ENCODE measurements around the gene ACOT7.
"Not testable (repeated sequence)": the region's sequence is repeated elsewhere in the genome, so short reads cannot be mapped to it uniquely, and the experiment has no call there.

The ACOT7 gene

DNA sequence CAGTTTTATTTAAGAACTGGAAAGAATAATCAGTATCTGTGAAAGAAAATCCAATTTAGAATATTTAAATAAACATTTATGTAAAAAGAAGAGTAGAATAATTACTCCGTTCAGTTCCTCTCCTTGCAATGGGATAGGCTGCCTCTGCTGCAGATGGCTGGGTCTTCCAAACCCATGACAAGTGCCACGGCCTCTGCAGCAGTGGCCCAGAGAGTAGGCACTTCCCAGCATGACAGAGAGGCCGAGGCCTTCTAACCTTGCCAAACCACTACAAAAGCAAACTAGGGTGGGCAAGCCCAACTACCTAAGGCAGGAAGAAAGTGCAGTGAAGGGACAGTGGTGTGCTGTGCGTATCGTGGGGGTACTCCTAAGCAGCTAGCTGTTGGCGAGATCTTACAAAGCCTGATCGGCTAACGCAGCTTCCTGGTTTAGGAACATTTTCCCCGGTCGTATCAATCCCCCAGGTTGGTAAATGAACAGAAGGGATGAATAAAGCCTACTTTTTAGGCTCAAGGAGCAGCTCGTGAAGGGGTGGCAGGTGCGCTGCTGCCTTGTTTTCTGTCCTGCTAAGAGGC is 172.3 kb downstream of the ACOT7 start:
- Histone ChIP-seq H3F3A (ENCODE audit: insufficient read depth) (no peaks in the 10 kb centered on the region), H3K36me3 (ENCODE audit: low read length) (no peaks in the 10 kb centered on the region), H3K4me3 (ENCODE audit: insufficient read depth, low read length, poor library complexity, severe bottlenecking) (no peak overlapping the region), H3K27me3 (ENCODE audit: low read length) (no peaks in the 10 kb centered on the region), H4K20me1 (ENCODE audit: low read depth, low read length) (no peaks in the 10 kb centered on the region), H2AFZ (ENCODE audit: low read depth, low read length, severe bottlenecking) (no peak overlapping the region), H3K9me2 (replicated peaks; ENCODE audit: insufficient read depth, low read length) (no peaks in the 10 kb centered on the region), H3K79me2 (ENCODE audit: insufficient read depth, low read length) (no peaks in the 10 kb centered on the region), H3K9me3 (ENCODE audit: insufficient read depth, low read length) (no peaks in the 10 kb centered on the region), H3K27ac (ENCODE audit: low read depth, low read length) (no peak overlapping the region), H3K4me2 (ENCODE audit: low read depth, low read length, poor library complexity, severe bottlenecking) (no peak overlapping the region), H3K9ac (ENCODE audit: low read length) (no peak overlapping the region)
- TF ChIP-seq EZH2phosphoT487 (conservative IDR thresholded peaks at IDR 0.05; ENCODE audit: low read length) (no peak), CTCF (IDR thresholded peaks at IDR 0.05; ENCODE audit: insufficient read depth, low read length, poor library complexity, severe bottlenecking) (no peak)

GRCh38 chr1:6220236-6220635 is 173.3 kb downstream of the ACOT7 start:
- Histone ChIP-seq H2AFZ (ENCODE audit: low read depth, low read length, severe bottlenecking) (no peak overlapping the region), H3K4me3 (ENCODE audit: insufficient read depth, low read length, poor library complexity, severe bottlenecking) (no peak overlapping the region), H3K4me2 (ENCODE audit: low read depth, low read length, poor library complexity, severe bottlenecking) (no peak overlapping the region), H3F3A (ENCODE audit: insufficient read depth) (no peaks in the 10 kb centered on the region), H4K20me1 (ENCODE audit: low read depth, low read length) (no peaks in the 10 kb centered on the region), H3K27me3 (ENCODE audit: low read length) (no peaks in the 10 kb centered on the region), H3K9me2 (replicated peaks; ENCODE audit: insufficient read depth, low read length) (no peaks in the 10 kb centered on the region), H3K9ac (ENCODE audit: low read length) (no peak overlapping the region), H3K27ac (ENCODE audit: low read depth, low read length) (no peak overlapping the region), H3K36me3 (ENCODE audit: low read length) (no peaks in the 10 kb centered on the region), H3K79me2 (ENCODE audit: insufficient read depth, low read length) (no peaks in the 10 kb centered on the region), H3K9me3 (ENCODE audit: insufficient read depth, low read length) (no peaks in the 10 kb centered on the region)
- TF ChIP-seq CTCF (IDR thresholded peaks at IDR 0.05; ENCODE audit: insufficient read depth, low read length, poor library complexity, severe bottlenecking) (no peak), EZH2phosphoT487 (conservative IDR thresholded peaks at IDR 0.05; ENCODE audit: low read length) (no peak)

- H3K79me2 ChIP-seq (ENCODE audit: insufficient read depth, low read length): not testable (repeated sequence)
Observed at GRCh38 chr1:6219641-6220040, 173.9 kb downstream of the ACOT7 start.

DNA sequence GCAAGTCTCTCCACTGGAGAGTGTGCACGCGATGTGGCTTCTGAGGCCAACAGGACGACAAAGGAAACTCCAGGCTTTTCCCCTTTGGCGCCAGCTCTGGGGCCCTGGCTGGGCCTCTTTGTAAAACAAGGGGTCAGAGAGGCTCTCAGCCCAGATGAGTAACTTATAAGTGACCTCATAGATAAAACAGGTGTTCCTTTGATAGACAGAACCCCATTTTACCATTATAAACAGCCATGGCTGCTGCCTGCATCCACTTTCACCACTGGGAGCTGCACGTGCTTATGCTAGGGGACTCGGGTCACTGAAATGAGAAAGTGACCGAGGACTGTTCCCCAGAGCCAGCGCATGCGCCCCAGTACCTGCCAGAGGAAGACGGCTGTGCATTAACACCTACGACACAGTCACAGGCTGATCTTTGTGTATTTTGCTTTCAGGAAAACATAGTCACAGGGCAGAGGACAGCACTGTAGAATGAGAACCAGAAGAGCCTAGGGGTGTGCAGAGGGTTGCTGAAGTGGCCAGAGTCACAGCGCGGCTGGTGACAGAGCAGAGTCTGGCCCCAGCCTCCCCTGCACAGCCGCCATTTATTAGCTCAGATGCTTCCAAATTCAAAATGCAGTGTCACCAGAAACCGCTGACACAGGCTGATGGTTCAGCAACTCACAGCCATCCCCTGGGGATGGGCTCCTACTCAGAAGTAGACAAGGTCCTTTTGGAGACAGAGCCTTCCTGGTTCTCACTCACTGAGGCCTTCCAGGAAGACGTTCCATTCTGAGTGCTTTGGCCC is 175.0 kb downstream of the ACOT7 start:
- Histone ChIP-seq H3K27ac (ENCODE audit: low read depth, low read length) (no peak overlapping the region), H3K9ac (ENCODE audit: low read length) (no peak overlapping the region)
- TF ChIP-seq CTCF (IDR thresholded peaks at IDR 0.05; ENCODE audit: insufficient read depth, low read length, poor library complexity, severe bottlenecking) (no peak), EZH2phosphoT487 (conservative IDR thresholded peaks at IDR 0.05; ENCODE audit: low read length) (no peak)

More at GRCh38 chr1:6219641-6220040, 173.9 kb downstream of the ACOT7 start:
- not testable (repeated sequence) for H3K27ac ChIP-seq (ENCODE audit: low read depth, low read length); H3K9ac ChIP-seq (ENCODE audit: low read length); H3K4me2 ChIP-seq (ENCODE audit: low read depth, low read length, poor library complexity, severe bottlenecking); H2AFZ ChIP-seq (ENCODE audit: low read depth, low read length, severe bottlenecking); H3F3A ChIP-seq (ENCODE audit: insufficient read depth); H4K20me1 ChIP-seq (ENCODE audit: low read depth, low read length); H3K36me3 ChIP-seq (ENCODE audit: low read length); H3K27me3 ChIP-seq (ENCODE audit: low read length); H3K9me3 ChIP-seq (ENCODE audit: insufficient read depth, low read length); H3K4me3 ChIP-seq (ENCODE audit: insufficient read depth, low read length, poor library complexity, severe bottlenecking); H3K9me2 ChIP-seq (replicated peaks; ENCODE audit: insufficient read depth, low read length)

More for the DNA sequence above, 175.0 kb downstream of the ACOT7 start:
- Histone ChIP-seq H3K9me3 (ENCODE audit: insufficient read depth, low read length) (no peaks in the 10 kb centered on the region), H3K27me3 (ENCODE audit: low read length) (no peaks in the 10 kb centered on the region), H2AFZ (ENCODE audit: low read depth, low read length, severe bottlenecking) (no peak overlapping the region), H3K4me3 (ENCODE audit: insufficient read depth, low read length, poor library complexity, severe bottlenecking) (no peak overlapping the region), H3K79me2 (ENCODE audit: insufficient read depth, low read length) (no peaks in the 10 kb centered on the region), H4K20me1 (ENCODE audit: low read depth, low read length) (no peaks in the 10 kb centered on the region), H3K4me2 (ENCODE audit: low read depth, low read length, poor library complexity, severe bottlenecking) (no peak overlapping the region), H3K9me2 (replicated peaks; ENCODE audit: insufficient read depth, low read length) (no peaks in the 10 kb centered on the region), H3K36me3 (ENCODE audit: low read length) (no peaks in the 10 kb centered on the region), H3F3A (ENCODE audit: insufficient read depth) (no peaks in the 10 kb centered on the region)

All from SU-DHL-6 (cell line).